ENCODE results near the gene CTBP2.

CTBP2 gene

DNA sequence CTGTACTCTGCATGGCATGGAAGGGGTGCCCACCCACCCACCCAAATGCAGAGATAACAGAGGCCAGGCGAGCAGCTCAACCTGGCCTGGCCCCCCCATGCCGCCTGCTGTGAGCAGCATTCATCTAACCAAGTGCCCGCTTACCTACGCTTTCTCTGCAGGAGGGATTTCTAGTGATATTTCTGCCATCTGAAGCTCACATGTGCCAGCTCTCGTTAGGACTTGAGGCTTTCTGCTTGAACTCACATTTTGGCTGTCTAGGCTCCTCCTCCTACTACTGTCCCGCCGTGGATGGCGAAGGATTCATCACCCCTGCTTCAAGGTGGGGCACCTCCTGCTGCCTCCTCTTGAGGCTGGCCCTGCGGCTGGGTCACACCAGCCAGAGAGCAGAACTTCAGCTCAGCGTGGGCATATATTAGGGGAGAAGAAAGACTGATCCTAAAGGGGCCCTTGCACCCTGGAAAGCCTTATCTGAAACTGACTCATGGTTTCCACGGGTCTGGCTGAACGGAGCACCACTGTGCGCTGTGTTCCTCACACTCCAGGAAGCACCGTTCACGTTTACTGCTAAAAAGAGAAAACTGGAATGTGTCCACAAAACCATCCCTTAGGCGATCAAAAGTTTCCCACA is 45.5 kb downstream of the CTBP2 start:
- H3K4me3 ChIP-seq (ENCODE audit: control insufficient read depth, low read depth, low read length), result no peak overlapping the region
- TF ChIP-seq, protein P1, sequence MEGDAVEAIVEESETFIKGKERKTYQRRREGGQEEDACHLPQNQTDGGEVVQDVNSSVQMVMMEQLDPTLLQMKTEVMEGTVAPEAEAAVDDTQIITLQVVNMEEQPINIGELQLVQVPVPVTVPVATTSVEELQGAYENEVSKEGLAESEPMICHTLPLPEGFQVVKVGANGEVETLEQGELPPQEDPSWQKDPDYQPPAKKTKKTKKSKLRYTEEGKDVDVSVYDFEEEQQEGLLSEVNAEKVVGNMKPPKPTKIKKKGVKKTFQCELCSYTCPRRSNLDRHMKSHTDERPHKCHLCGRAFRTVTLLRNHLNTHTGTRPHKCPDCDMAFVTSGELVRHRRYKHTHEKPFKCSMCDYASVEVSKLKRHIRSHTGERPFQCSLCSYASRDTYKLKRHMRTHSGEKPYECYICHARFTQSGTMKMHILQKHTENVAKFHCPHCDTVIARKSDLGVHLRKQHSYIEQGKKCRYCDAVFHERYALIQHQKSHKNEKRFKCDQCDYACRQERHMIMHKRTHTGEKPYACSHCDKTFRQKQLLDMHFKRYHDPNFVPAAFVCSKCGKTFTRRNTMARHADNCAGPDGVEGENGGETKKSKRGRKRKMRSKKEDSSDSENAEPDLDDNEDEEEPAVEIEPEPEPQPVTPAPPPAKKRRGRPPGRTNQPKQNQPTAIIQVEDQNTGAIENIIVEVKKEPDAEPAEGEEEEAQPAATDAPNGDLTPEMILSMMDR (IDR thresholded peaks at IDR 0.05; ENCODE audit: control insufficient read depth, insufficient read depth, low read depth, low read length, missing control alignments), result no peak
- no peak for DNase-seq (ENCODE audit: low read depth)

DNA sequence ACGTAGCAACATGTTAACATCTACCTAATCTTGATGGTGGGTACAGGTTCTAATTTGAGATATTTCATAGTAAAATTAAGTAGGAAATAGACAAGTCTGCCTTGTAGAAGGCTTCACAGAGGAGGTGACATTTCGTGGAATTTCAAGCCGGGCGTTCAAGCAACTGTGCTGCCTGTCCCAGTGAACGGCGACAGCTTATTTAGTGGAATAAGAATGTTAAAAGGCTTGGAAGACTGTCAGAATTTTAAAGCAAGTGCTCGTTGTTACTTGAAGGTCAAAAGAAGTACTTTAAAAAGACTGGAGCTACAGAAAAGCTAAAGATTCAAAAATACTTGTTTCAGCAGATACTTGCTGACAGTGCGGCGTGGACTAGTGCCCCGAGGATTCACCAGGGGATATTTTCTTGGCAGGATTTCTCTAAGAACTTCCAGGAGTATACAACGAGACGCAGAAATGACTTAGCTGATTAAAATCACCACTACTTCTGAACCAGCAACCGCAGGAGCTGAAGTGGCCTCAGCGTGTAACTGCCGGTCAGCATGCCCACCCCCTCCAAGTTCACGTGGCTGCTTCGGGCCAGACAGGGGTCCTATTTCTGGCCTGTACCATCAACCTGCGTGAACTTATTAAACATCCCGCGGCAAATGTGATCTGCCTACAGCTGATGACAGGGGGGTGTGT is 46.5 kb downstream of the CTBP2 start:
- DNase-seq (ENCODE audit: low read depth), result peak; percentile 17
- H3K4me3 ChIP-seq (ENCODE audit: control insufficient read depth, low read depth, low read length), result no peak overlapping the region
- TF ChIP-seq, protein P1 (IDR thresholded peaks at IDR 0.05; ENCODE audit: control insufficient read depth, insufficient read depth, low read depth, low read length, missing control alignments), result no peak

DNA sequence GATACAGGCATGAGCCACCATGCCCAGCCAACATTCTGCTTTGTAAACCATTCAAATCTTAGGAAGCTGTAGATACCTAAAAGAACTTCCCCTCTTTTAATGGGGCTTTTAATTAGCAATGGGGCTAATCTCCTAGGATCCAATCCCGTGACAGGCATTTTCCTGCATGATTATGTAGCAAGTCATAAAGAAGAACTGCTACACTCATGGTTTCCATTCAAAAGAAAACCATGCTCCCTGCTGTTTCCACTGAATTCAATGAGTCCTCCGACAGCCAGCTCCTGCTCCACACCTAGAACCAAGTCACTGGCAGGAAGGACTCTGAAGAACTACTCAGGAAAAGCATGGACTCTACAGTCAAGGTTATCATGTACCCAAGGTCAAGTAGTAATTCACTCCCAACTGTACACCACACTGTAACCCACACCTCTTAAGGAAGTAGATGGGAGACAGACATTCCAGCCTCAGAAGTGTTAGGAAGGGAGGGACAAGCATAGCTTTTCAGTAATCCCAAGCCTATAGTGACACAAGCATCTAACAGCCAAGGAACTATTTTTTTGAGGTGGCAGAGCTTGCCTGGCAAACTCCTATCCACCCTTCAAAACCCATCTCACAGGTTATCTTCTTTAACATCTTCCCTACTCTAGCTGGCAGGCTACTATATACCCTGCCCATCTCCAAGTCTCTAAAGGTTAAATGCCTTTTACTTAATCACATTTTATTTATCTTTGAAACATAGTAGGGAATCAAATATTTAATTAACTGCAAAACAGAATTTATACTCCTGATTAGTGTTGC is 47.5 kb downstream of the CTBP2 start:
- no peak overlapping the region for H3K4me3 ChIP-seq (ENCODE audit: control insufficient read depth, low read depth, low read length)
- TF ChIP-seq, protein P1 (IDR thresholded peaks at IDR 0.05; ENCODE audit: control insufficient read depth, insufficient read depth, low read depth, low read length, missing control alignments), result no peak
- no peak for DNase-seq (ENCODE audit: low read depth)

DNA sequence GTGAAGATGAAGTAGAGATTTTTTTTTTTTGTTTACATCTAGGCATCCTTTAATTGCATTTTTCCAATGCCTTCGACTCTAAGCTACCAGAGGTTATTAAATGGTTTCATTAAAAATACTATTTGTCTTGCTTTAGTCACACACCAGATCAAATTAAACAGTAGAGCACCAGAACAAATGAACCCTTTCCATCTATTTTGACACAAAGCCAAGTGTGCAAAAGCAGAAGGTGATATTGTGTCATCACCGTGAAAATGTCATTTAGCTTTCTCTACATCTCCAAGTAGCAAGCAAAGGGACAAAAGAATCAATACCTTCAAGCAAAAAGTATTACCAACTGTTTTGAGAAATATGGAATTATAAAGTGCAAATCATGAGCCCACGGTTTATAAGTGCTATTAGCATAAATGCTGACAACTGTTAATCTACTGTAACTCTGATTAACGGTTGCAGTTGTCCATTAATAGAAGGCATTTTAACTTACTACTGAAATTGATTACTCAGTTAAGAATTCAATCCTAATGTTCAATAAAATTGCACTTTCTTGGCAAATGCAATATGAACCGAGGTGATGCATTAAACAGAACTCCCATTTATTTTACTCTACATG is 49.1 kb downstream of the CTBP2 start:
- TF ChIP-seq, protein P1 (IDR thresholded peaks at IDR 0.05; ENCODE audit: control insufficient read depth, insufficient read depth, low read depth, low read length, missing control alignments), result no peak
- DNase-seq (ENCODE audit: low read depth), result no peak
- no peak overlapping the region for H3K4me3 ChIP-seq (ENCODE audit: control insufficient read depth, low read depth, low read length)

DNA sequence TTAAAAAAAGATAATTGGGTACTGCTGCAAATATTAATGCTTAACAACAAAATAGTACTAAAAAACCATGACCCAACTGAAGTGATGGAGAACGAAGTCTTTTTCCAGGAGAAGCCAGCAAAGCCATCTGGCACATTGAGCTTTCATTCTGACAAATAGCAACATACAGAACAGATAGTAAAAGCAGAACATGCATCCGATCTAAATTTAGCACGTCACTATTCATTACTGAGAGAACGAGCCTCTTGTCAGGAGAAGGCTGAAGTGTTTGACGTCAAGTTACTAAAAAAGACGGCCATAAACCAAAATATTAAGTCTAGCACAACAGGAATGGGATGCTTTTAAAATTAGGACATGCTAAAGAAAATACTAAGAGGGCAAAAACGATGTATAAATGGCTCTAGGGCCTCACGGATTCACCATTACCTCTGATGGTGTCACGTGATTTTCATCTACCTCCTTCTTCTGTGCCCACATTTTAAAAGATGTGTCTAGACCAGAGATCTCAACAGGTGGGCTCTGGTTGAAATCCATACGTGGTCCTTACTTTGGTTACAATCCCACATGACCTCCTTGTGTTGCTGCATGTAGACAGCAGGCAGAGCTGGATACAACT is 52.3 kb downstream of the CTBP2 start:
- H3K4me3 ChIP-seq (ENCODE audit: control insufficient read depth, low read depth, low read length), result no peak overlapping the region
- TF ChIP-seq, protein P1 (IDR thresholded peaks at IDR 0.05; ENCODE audit: control insufficient read depth, insufficient read depth, low read depth, low read length, missing control alignments), result no peak
- no peak for DNase-seq (ENCODE audit: low read depth)
